Activated naive CD4-positive, alpha-beta T cell (primary cell): ENCODE results near the gene TAF6.
"Not testable (repeated sequence)": the region's sequence is repeated elsewhere in the genome, so short reads cannot be mapped to it uniquely, and the experiment has no call there.

Source experiments
- DNase-seq, 4 experiments: peaks; one replicate each; lab custom pipeline; 2025; lab: John Stamatoyannopoulos, UW

Gene TAF6

GRCh38 chr7:100152937-100153666 lies 33.9 kb upstream of the TAF6 start:
- no peak for DNase-seq

GRCh38 chr7:100152404-100152803 lies 33.2 kb upstream of the TAF6 start:
- no peak for DNase-seq

DNA sequence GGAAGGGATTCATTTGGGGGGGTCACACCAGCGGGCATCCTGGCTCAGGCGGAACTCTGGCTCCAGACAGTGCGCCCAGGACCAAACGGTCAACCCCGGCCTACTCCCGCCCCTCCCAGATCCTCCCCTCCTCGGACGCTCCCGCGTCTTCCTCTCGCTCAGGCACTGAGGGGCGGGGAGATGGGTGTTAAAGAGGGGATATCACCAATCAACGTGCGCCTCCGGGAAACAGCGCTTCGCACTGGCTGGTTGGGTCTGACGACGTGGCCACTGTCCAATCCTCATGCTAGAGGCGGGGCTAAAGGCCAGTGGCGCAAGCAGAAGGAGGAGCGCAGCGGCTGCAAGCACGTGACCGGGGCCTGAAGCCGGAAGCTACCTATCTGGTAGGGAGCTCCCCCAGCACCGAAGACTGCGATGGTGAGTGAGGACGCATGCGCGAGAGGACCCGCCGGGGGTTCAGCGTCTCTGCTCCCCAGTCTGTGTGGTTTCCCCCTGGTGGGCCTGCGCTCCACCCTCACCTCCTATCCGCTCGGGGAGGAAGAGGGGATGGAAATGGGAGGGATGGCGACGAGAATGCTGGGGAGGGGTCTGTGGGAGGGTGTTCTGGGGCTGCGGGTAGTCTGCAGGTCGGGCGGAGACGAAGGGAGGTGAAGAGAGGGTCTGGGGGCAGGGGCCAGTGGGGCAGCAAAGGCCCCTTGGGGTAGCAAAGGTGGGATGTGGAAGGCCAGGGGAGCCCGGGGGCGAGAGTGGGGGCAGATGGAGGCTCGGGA lies 29.6 kb upstream of the TAF6 start, which contains the start of gene LAMTOR4:
TSS of gene LAMTOR4 (plus strand) at position 360 of the 770 bp plus-strand sequence. CDS start at position 415, 55 bp downstream.
- DNase-seq: peak; percentile 86 to 96 (median 92)

- DNase-seq: no peak
Measured at GRCh38 chr7:100148225-100148558, 29.0 kb upstream of the TAF6 start.

GRCh38 chr7:100147278-100147677 lies 28.1 kb upstream of the TAF6 start:
- DNase-seq: no peak

DNA sequence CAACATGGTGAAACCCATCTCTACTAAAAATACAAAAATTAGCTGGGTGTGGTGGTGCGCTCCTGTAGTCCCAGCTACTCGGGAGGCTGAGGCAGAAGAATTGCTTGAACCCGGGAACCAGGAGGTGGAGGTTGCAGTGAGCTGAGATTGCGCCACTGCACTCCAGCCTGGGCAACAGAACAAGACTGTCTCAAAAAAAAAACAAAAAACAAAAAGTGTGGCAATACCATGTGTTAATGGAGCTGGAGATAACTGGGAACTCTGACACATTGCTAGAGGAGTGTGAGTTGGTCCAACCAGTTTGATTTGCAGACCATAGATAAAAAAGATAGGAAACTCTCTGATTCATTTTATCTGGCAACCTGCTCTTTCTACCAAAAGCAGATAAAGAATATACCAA lies 27.2 kb upstream of the TAF6 start:
- not testable (repeated sequence) for DNase-seq

- DNase-seq: no peak
Measured at GRCh38 chr7:100142461-100142860, 23.3 kb upstream of the TAF6 start.

DNA sequence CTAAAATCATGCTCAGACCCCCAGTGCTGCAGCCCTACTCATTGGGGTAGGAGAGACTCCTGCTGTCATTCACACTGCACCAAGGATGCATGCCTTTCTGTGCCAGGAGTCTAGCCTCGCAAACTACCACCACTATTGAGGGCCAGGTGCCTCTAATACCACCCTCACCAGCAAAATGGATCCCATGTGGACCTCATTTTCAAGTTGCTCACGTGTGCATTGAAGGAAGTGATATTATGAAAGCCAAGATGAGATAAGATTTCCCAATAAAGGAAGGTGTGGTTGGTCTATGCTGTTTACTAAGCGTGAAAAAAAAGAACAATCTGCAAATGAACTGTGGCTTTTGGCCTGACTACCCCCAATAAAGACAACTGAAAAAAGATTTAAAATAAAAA lies 22.4 kb upstream of the TAF6 start:
- no peak for DNase-seq

GRCh38 chr7:100137851-100138760 lies 18.9 kb upstream of the TAF6 start:
- no peak for DNase-seq

GRCh38 chr7:100132697-100133151 lies 13.6 kb upstream of the TAF6 start:
- DNase-seq: peak in 2 of 4 experiments; percentile 38 to 51

DNA sequence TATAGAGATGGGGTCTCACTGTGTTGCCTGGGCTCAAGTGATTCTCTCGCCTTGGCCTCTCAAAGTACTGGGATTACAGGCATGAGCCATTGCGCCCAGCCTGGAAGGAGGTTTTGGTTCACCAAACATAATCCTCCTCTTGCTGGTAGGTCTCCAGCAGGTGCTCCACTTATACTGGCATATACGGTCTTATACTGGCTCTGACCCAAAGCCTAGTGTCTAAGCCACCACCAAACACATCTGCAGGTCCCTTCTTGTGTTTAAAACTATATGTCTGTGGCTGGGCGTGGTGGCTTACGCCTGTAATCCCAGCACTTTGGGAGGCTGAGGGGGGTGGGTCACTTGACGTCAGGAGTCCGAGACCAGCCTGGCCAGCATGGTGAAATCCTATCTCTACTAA lies 13.0 kb upstream of the TAF6 start:
- no peak for DNase-seq

- DNase-seq: peak; percentile 54 to 88 (median 84)
Measured at GRCh38 chr7:100130608-100131453, 11.7 kb upstream of the TAF6 start.

DNA sequence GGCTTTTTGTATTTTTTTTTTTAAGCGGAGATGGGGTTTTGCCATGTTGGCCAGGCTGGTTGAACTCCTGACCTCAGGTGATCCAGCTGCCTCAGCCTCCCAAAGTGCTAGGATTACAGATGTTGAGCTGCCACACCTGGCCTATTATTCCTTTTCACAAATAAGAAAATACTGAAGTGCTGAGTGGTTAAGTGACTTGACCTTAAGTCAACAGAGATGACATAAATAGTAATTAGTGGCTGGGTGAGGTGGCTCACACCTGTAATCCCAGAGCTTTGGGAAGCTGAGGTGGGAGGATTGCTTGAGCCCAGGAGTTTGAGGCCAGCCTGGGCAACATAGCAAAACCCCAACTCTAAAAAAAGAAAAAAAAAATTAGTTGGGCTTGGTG lies 11.1 kb upstream of the TAF6 start:
- not testable (repeated sequence) for DNase-seq

DNA sequence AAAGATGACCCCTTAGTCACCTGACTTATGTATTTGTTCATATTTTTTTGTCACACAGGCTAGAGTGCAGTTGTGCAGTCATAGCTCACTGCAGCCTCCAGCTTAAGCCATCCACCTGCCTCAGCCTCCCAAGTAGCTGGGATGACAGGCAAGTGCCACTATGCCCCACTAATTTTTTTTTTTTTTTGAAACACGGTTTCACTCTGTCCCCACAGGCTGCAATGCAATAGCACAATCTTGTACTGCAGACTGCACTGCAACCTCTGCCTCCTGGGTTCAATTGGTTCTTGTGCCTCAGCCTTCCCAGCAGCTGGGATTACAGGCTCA lies 9.4 kb upstream of the TAF6 start:
- no peak for DNase-seq

DNA sequence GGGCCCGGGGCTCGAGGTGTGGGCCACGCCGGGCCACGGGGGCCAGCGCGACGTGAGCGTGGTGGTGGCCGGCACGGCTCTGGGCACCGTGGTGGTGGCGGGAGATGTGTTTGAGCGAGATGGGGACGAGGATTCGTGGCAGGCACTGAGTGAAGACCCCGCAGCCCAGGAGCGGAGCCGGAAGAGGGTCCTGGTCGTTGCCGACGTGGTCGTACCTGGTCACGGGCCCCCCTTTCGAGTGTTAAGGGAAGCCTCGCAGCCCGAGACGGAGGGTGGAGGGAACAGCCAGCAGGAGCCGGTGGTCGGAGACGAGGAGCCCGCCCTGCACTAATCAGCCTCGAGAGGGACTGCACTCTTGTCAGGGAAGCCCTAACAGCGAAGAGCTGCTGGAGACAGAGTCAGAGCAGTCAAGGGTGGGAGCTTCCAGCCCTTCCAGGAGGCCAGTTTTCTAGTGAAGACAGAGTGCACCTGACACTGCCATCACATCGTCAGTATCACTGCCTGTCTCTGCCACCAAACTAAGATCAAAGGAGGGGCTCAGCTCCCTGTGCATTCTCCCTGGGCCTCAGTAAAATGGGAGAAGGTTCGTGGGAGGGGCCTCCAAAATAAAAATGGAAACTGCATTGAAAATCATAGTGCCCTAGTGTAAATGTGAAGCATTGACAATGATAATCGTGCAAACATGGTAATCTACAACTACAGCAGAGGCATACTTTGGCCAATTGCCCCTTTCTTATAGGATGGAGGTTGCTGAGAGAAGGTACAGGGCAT lies 8.9 kb upstream of the TAF6 start:
- peak in 1 of 4 experiments; percentile 18 for DNase-seq

DNA sequence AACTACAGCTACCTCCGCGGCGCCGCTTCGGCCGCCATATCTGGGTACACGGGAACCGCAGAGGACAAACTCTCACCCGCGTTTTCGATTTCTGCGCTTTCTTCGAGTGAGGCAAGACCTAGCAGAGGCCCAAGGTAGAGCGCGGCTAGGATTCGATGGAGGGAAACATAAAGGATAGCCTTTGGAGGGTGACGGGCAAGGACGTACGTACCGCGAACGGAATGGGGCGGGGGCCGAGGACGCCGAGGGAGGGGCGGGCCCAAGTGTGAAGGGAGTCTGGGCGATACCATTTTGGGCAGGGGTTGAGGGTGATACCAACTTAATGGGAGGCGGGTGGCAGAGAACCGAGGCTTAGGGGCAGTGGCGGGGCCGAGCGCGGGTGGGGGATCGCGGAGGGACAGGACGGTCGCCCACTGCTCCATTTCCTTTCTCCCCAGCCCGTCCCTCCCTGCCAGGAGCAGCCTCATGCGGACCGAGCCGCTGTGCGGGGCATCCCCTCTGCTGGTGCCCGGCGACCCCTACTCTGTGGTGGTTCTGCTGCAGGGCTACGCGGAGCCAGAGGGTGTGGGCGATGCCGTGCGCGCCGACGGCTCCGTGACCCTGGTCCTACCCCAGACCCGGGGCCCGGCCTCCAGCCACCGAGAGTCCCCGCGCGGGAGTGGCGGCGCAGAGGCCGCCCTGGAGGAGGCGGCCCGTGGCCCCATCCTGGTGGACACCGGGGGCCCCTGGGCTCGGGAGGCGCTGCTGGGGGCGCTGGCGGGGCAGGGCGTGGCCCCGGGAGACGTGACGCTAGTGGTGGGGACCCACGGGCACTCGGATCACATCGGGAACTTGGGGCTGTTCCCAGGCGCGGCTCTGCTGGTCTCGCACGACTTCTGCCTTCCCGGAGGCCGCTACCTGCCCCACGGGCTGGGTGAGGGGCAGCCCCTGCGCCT lies 8.0 kb upstream of the TAF6 start, which contains the start of gene MBLAC1:
TSS of gene MBLAC1 (plus strand) at position 37 of the 935 bp plus-strand sequence. CDS start at position 466, 429 bp downstream.
- DNase-seq: peak; percentile 73 to 88 (median 80)

GRCh38 chr7:100126239-100126930 lies 7.2 kb upstream of the TAF6 start:
- no peak for DNase-seq

DNA sequence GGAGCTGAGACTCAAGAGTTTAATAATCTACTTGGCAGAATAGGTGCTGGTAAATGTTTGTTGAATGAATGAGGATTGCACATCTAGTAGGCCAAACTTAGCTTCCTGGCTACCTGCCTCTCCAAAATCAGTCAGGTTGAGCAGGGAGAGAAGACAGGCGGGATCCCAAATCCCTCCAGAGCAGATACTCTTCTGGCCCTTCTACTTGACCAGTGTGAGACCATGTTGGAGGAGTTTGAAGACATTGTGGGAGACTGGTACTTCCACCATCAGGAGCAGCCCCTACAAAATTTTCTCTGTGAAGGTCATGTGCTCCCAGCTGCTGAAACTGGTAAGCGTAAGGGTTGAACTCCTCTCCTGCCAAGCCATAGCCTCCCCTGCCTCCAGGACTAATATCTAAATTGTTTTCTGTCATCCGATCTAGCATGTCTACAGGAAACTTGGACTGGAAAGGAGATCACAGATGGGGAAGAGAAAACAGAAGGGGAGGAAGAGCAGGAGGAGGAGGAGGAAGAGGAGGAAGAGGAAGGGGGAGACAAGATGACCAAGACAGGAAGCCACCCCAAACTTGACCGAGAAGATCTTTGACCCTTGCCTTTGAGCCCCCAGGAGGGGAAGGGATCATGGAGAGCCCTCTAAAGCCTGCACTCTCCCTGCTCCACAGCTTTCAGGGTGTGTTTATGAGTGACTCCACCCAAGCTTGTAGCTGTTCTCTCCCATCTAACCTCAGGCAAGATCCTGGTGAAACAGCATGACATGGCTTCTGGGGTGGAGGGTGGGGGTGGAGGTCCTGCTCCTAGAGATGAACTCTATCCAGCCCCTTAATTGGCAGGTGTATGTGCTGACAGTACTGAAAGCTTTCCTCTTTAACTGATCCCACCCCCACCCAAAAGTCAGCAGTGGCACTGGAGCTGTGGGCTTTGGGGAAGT lies 5.4 kb upstream of the TAF6 start:
- DNase-seq: no peak
